Measurements from ENCODE around the gene ANKRD17.
"Not testable (repeated sequence)": the region's sequence is repeated elsewhere in the genome, so short reads cannot be mapped to it uniquely, and the experiment has no call there.

The ANKRD17 gene

GRCh38 chr4:73205482-73205881 is 53.1 kb downstream of the ANKRD17 start:
- DNase-seq (ENCODE audit: low read depth in 2 of 2) = no peak

- not testable (repeated sequence) for DNase-seq (ENCODE audit: low read depth in 2 of 2)
These were observed 54.6 kb downstream of the ANKRD17 start for GRCh38 chr4:73203976-73204375.

GRCh38 chr4:73197220-73197619 is 61.4 kb downstream of the ANKRD17 start:
- DNase-seq (ENCODE audit: low read depth in 2 of 2) = no peak

GRCh38 chr4:73194064-73194463 is 64.5 kb downstream of the ANKRD17 start:
- DNase-seq (ENCODE audit: low read depth in 2 of 2) = no peak

- no peak for DNase-seq (ENCODE audit: low read depth in 2 of 2)
These were observed 64.9 kb downstream of the ANKRD17 start for GRCh38 chr4:73193659-73194058.

- no peak for DNase-seq (ENCODE audit: low read depth in 2 of 2)
These were observed 65.4 kb downstream of the ANKRD17 start for GRCh38 chr4:73193155-73193554.

GRCh38 chr4:73189274-73189810 is 69.3 kb downstream of the ANKRD17 start:
- no peak for DNase-seq (ENCODE audit: low read depth in 2 of 2)

- DNase-seq (ENCODE audit: low read depth in 2 of 2) = no peak
These were observed 71.3 kb downstream of the ANKRD17 start for GRCh38 chr4:73187325-73187724.

- DNase-seq (ENCODE audit: low read depth in 2 of 2) = no peak
These were observed 72.7 kb downstream of the ANKRD17 start for GRCh38 chr4:73185903-73186302.

GRCh38 chr4:73181231-73181630 is 77.4 kb downstream of the ANKRD17 start:
- DNase-seq (ENCODE audit: low read depth in 2 of 2) = no peak

GRCh38 chr4:73178389-73178788 is 80.2 kb downstream of the ANKRD17 start:
- no peak for DNase-seq (ENCODE audit: low read depth in 2 of 2)

GRCh38 chr4:73172161-73172560 is 86.4 kb downstream of the ANKRD17 start:
- no peak for DNase-seq (ENCODE audit: low read depth in 2 of 2)

GRCh38 chr4:73170518-73171198 is 87.9 kb downstream of the ANKRD17 start:
- no peak for DNase-seq (ENCODE audit: low read depth in 2 of 2)

GRCh38 chr4:73166212-73166611 is 92.4 kb downstream of the ANKRD17 start:
- DNase-seq (ENCODE audit: low read depth in 2 of 2) = no peak

- no peak for DNase-seq (ENCODE audit: low read depth in 2 of 2)
These were observed 96.9 kb downstream of the ANKRD17 start for GRCh38 chr4:73161527-73162185.

- no peak for DNase-seq (ENCODE audit: low read depth in 2 of 2)
These were observed 102.2 kb downstream of the ANKRD17 start for GRCh38 chr4:73156394-73156793.

- no peak for DNase-seq (ENCODE audit: low read depth in 2 of 2)
These were observed 105.7 kb downstream of the ANKRD17 start for GRCh38 chr4:73152893-73153292.

- DNase-seq (ENCODE audit: low read depth in 2 of 2) = no peak
These were observed 115.5 kb downstream of the ANKRD17 start for GRCh38 chr4:73142995-73143547.

- no peak for DNase-seq (ENCODE audit: low read depth in 2 of 2)
These were observed 118.6 kb downstream of the ANKRD17 start for GRCh38 chr4:73139991-73140390.

GRCh38 chr4:73139245-73139644 is 119.4 kb downstream of the ANKRD17 start:
- DNase-seq (ENCODE audit: low read depth in 2 of 2) = no peak

GRCh38 chr4:73137121-73137520 is 121.5 kb downstream of the ANKRD17 start:
- DNase-seq (ENCODE audit: low read depth in 2 of 2) = no peak

- no peak for DNase-seq (ENCODE audit: low read depth in 2 of 2)
These were observed 124.8 kb downstream of the ANKRD17 start for GRCh38 chr4:73133784-73134183.

- no peak for DNase-seq (ENCODE audit: low read depth in 2 of 2)
These were observed 127.3 kb downstream of the ANKRD17 start for GRCh38 chr4:73131281-73131680.

Data from activated CD8-positive, alpha-beta memory T cell treated with anti-CD3 and anti-CD28 coated beads for 4 hours (primary cell).